ENCODE measurements around the gene PECR. TPM values are rescaled to one million over a fixed set of nuclear protein-coding genes. Genes with fewer than 3 reads are reported as not detected.

The PECR gene
- total and polyA plus RNA-seq, 2 of the 13 experiments (the other 11 are each of a cell fraction or from before 2014, with no cell fraction given): 151 to 153 TPM

DNA sequence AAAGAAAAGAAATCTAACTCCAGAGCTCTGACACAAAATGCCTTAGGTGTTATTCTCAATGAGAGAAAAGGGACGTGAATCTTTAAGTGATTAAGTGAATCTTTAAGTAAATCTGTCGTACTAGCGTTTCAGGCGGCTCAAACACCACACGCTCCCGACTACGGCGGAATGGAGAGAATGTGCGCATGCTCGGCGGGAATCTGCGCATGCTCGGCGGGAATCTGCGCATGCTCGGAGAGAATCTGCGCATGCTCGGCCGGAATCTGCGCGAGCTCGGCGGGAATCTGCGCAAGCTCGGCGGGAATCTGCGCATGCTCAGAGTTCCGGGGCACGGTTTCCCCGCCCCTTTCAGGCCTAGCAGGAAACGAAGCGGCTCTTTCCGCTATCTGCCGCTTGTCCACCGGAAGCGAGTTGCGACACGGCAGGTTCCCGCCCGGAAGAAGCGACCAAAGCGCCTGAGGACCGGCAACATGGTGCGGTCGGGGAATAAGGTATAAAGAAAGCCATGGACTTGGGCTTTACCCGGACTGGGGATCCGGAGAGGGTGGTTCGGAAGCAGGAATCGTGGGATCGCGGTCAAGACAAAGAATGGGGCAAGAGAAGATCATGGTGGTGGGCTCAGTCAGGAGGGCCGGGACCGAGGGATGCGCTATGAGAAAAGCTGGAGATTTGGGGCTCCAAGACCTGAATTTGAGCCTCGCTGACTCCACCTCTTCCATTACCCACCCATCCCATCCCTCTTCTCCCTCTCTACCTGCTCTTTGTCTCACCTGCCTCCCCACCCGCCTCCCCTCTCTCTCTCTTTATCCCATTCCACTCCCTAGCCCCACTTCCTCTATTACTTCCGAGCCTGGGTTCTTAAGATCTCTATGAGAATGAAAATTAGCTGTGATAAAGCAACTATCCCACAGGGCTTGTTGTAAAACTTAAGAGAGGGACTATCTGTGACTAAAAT lies 27.6 kb upstream of the PECR start, which contains the start of gene XRCC5 (continued):
- TF ChIP-seq ZFYVE20 (CRISPR knock-in tag; IDR thresholded peaks at IDR 0.05; ENCODE audit: borderline replicate concordance, low read depth): no peak
- TF ChIP-seq ZNF512 (CRISPR knock-in tag; IDR thresholded peaks at IDR 0.05): peak; percentile 91
- no peak; the same call in 1 of the 2 replicates for TF ChIP-seq JUND (CRISPR knock-in tag; IDR thresholded peaks at IDR 0.05)
- no peak for TF ChIP-seq SCMH1 (CRISPR knock-in tag; IDR thresholded peaks at IDR 0.05; ENCODE audit: borderline replicate concordance)
- TF ChIP-seq ZBTB49 (CRISPR knock-in tag; IDR thresholded peaks at IDR 0.05; ENCODE audit: borderline replicate concordance): no peak
- TF ChIP-seq E2F5 (CRISPR knock-in tag; conservative IDR thresholded peaks at IDR 0.05): peak; percentile 95
- TF ChIP-seq ARNT (IDR thresholded peaks at IDR 0.05): no peak
- no peak for TF ChIP-seq XBP1 (CRISPR knock-in tag; IDR thresholded peaks at IDR 0.05)
- peak; percentile 96; the same call in 1 of the 2 replicates for TF ChIP-seq ZBTB4 (CRISPR knock-in tag; IDR thresholded peaks at IDR 0.05; ENCODE audit: borderline replicate concordance)
- no peak for TF ChIP-seq ZNF703 (CRISPR knock-in tag; IDR thresholded peaks at IDR 0.05; ENCODE audit: borderline replicate concordance)
- TF ChIP-seq HOXA7 (CRISPR knock-in tag; IDR thresholded peaks at IDR 0.05): no peak
- peak; percentile 31; the same call in 1 of the 2 replicates for TF ChIP-seq MAFF (IDR thresholded peaks at IDR 0.05; ENCODE audit: low read depth, low read length)
- TF ChIP-seq ISL2 (CRISPR knock-in tag; IDR thresholded peaks at IDR 0.05): peak; percentile 88
- TF ChIP-seq ZHX1 (CRISPR knock-in tag; IDR thresholded peaks at IDR 0.05; ENCODE audit: low read depth): peak; percentile 82
- TF ChIP-seq ZNF549 (CRISPR knock-in tag; IDR thresholded peaks at IDR 0.05): peak; percentile 29; the same call in 1 of the 2 replicates
